IPS-NIHi7 (cell line): ENCODE data around the gene SNAPC1.
"Not testable (repeated sequence)": the region's sequence is repeated elsewhere in the genome, so short reads cannot be mapped to it uniquely, and the experiment has no call there.

Experiments used
- DNase-seq: peaks from one replicate; pipeline ENCODE4 v3.0.0; 2012; ENCODE audit warnings: mixed read lengths; ENCODE audit errors: extremely low spot score

The SNAPC1 gene, protein sequence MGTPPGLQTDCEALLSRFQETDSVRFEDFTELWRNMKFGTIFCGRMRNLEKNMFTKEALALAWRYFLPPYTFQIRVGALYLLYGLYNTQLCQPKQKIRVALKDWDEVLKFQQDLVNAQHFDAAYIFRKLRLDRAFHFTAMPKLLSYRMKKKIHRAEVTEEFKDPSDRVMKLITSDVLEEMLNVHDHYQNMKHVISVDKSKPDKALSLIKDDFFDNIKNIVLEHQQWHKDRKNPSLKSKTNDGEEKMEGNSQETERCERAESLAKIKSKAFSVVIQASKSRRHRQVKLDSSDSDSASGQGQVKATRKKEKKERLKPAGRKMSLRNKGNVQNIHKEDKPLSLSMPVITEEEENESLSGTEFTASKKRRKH

DNA sequence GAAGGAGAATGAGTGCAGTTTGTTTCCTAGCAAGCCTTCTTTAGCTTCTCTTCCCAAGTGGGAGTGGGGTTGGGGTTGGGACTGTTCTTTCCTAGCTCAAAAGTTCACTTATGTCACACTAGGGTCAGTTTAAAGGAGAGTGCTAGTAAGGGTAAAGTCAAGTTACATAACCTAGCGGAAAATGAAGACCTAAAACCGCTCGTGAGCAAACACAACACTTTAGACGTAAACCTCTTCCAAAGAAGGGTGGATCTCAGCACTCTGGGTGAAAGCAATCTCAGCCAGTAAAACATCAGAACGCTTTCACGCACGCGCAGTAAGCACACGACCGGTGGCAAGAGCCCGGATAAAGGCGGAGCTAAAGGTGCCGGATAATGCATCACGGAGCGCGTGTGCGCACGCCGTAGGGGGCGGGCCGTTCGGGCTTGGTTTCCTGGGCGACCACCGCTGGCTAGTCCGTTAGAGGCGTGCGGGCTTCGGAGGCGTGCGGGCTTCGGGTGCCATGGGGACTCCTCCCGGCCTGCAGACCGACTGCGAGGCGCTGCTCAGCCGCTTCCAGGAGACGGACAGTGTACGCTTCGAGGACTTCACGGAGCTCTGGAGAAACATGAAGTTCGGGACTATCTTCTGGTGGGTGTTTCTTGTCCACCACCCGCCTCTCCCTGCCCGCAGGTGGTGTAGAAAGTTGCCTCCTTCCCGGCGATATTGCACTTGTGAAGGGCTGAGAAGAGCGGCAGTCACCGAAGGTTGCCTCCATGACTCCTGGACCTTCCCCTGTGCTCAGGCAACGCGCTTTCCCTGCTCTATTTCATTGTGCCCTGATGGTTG is at the start of gene SNAPC1:
SNAPC1 (plus strand) TSS at position 462 of the 828 bp plus-strand sequence; CDS start at position 503, 41 bp downstream.
- DNase-seq = peak; percentile 98

DNA sequence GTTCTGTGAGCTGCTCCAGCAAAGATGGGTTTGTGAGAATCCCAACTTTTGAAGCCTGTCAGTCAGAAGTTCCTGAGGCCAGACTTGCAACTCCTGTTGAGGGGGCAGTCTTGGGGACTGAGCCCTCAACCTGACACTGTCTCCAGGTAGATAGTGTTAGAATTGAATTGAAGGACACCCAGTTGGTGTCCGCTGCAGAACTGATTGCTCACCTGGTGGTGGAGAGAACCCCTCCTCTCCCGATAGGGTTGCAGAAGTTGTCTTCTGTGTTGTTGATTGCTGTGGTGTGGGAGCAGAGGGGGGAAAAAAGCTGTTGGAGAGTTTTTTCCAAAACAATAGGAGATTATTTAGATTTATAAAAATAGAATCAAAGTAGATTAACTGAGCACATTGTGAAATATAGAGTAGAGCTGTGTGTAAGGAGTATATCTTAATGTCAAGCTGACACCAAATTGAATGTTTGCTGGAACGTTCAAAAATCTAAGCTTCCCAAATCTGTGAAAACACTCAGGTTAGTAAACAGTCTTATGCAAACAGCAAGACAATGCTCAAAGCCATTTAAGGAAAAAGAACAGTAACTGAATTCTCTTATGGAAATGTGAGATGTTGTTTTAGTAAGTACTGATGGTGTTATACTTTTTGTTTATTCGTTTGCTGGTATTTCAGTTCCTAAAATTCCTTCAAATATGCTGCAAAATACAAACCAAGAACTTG is 48.3 kb upstream of the SNAPC1 start:
- DNase-seq = peak; percentile 15

DNA sequence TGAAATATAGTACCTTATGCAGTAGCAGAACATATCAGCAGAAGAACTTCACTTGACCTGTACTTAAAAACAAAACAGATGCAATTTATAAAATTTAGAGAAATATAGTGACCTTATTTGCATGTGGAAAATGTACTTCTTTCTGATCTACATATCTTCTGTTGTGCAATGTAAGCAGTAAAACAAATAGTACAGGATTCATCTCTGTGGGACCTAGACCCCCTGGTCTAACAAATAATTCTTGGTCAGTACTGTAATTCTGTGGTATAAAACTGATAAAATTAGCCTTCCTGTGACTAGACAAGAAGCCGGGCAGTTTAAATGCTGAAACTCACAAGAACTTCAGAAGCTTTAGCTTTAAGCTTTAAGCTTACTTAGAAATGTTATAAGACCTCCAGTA is 45.3 kb upstream of the SNAPC1 start:
- DNase-seq = no peak

DNA sequence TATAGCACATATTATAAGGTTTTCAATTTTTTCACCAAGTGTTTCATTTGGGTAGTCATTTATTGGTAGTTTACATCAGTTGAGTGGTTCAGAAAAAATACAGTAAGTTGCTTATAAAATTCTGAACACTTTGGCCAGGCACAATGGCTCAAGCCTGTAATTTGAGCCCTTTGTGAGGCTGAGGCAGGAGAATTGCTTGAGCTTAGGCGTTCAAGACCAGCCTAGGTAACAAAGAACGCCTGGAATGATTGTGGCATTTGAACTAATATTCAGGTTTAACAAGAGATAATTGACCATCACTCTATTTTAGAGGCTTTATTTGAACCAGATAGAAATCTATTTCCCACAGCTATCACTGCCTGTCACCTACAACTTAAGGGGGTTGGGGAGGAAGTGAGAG is 44.2 kb upstream of the SNAPC1 start:
- no peak for DNase-seq

DNA sequence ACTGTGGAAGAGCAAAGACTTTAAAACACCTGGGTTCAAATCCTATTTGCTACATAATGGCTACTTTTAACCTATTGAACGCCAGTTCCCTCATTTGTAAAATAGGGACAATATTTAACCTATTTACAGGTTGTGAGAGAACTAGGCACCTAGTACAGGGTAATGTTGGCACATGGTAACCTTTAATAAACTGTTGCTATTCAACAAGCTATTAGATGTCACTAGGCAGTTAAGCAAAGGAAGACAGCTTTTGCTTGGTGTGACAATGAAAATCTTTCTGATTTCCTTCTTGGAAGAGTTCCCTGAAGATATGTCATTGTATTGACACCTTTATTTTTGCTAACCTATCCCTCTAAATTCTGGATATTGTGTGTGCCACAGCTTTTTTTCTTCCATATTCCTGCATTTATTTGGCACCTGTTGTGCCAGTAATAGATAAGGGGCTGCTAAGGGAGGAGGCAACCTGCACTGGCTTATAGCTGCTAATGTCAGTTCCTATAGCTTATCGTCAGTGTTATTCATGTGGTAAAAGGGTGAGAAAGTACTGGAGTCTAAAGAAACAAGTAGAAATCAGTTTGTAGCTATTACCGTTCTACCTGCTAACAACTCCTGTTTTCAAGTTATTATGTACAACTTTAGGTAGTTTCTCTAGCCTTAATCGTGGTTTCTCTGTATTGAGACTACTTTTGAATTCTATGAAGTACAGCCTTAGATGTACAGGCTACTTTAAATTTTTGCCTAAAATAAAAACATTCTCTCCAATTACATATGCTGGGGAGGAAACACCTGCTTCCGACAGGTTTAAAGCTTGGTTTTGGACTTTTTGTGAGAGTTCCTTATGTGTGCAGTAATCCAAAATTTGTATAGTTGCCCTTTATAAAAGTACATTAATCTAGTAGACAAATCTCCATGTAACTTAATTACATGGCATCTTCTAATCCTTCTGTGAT is 42.6 kb upstream of the SNAPC1 start:
- DNase-seq = no peak

DNA sequence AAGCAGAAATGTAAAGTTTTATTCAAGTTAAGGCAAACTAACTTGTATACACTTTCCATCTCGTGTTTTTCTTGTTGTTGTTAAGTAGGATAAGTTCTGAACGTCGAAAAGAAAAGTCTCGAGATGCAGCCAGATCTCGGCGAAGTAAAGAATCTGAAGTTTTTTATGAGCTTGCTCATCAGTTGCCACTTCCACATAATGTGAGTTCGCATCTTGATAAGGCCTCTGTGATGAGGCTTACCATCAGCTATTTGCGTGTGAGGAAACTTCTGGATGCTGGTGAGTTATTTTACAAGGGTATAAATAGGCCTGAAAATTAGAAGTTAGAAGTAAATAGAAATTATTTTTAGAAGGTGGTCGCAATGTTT is 41.9 kb upstream of the SNAPC1 start:
- DNase-seq = no peak

DNA sequence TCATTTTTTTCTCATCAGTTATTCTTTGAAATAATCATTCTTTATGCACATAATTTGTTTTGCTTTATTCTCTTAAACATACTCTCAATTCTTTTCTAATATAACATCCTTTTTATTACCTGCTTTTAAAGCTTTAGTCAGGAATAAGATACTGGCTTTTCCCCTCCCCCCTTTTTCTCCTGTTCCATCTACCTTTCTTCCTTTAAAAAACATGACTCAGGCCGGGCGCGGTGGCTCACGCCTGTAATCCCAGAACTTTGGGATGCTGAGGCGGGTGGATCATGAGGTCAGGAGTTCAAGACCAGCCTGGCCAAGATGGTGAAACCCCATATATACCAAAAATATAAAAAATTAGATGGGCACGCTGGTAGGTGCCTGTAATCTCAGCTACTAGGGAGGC is 41.5 kb upstream of the SNAPC1 start:
- no peak for DNase-seq

DNA sequence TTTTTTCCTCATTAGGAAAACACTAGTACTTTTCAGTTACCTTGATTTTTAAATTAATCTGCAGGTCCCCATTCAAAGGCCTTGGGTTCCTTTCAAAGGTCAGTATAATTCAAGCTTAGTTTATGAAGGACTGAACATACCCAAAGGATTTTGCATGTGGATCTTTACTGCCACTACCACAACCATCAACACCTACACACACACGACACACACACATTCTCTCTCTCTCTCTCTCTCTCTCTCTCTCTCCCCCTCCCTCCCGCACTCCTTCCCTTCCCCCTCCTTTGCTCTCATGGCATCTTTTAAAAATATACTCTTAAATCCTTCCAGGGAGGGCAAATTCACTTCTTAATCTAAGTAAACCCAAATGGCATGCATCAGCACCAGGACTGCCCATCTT is 38.1 kb upstream of the SNAPC1 start:
- DNase-seq = no peak

DNA sequence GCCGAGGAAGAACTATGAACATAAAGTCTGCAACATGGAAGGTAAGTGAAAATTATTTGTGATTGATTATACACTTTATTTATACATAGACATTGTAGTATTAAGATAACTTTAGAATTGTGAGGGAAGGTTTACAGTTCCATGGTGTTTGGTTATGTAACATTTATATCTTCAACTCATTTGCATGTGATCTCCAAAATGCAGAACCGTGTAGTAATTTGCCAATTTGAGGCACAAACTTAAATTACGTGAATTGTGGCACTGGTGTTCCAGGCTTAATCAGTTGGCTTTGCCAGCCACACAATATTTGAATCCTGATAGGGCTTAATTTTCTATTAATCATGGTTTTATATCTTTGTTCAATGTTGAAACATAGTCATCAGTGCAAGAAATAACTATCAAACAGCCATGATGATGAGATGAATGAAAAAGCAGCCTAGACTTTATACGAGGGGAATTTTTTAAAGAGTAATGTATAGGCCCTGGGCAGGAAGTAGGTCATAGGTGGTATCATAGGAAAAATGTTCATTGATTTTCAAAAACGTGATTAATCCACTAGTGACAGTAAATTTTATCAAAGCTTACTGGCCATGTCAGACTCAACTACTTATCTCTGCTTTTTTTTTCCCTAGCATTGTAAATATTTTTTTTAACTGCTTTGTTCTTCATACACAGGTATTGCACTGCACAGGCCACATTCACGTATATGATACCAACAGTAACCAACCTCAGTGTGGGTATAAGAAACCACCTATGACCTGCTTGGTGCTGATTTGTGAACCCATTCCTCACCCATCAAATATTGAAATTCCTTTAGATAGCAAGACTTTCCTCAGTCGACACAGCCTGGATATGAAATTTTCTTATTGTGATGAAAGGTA is 35.2 kb upstream of the SNAPC1 start:
- no peak for DNase-seq

DNA sequence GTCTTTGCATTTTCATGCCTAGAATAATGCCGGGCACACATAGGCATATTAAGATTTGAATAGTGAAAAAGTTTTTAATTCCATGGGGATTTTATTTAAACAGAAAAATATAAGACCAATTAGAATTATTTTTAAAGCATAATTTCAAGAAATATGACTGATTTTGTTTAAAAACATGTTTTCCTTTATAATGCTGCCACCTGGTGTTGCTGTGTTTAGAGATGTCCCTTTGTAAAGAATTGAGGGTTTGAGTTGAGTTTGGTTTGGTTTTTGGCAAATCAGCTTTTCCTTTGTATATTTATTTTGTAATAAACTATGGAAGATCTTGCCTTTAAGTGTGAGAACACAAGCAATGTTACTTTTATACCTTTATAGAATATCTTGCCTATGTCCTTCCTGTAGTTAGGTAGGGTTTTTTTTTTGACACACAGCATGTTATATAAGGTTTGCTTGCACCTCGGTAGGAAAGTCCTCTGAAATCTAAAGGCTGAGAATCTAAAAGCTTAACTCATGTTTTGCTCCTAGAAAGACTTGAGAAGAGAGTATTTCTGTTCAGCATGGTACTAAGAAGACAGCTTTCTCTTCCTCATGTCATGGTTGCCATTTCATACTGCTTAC is 31.4 kb upstream of the SNAPC1 start:
- DNase-seq = no peak

DNA sequence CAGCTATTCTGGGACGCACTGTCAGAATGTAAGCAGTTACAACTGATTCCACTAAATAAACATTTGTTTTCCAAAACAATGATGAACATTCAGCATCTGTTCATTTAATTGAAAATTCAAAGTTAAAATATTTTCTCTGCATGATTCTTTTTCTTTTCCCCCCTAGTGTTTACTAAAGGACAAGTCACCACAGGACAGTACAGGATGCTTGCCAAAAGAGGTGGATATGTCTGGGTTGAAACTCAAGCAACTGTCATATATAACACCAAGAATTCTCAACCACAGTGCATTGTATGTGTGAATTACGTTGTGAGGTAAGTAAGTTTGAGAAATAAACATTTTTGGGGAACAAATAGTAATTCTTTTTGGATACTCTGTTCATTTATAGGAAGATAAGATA is 28.2 kb upstream of the SNAPC1 start:
- no peak for DNase-seq

DNA sequence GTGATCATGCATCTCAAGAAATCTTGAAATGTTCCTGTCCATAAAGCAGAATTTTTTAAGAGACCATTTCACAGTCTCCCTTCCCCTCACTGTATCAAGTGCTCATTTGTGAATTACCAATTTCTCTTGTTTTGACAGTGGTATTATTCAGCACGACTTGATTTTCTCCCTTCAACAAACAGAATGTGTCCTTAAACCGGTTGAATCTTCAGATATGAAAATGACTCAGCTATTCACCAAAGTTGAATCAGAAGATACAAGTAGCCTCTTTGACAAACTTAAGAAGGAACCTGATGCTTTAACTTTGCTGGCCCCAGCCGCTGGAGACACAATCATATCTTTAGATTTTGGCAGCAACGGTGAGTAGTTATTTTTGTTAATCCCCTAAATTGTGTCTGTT is 25.5 kb upstream of the SNAPC1 start:
- no peak for DNase-seq

DNA sequence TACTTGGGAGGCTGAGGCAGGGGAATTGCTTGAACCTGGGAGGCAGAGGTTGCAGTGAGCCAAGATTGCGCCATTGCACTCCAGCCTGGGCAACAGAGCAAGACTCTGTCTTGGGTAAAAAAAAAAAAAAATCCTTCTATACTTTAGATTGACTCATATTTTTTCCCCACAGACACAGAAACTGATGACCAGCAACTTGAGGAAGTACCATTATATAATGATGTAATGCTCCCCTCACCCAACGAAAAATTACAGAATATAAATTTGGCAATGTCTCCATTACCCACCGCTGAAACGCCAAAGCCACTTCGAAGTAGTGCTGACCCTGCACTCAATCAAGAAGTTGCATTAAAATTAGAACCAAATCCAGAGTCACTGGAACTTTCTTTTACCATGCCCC is 24.3 kb upstream of the SNAPC1 start:
- DNase-seq = no peak

DNA sequence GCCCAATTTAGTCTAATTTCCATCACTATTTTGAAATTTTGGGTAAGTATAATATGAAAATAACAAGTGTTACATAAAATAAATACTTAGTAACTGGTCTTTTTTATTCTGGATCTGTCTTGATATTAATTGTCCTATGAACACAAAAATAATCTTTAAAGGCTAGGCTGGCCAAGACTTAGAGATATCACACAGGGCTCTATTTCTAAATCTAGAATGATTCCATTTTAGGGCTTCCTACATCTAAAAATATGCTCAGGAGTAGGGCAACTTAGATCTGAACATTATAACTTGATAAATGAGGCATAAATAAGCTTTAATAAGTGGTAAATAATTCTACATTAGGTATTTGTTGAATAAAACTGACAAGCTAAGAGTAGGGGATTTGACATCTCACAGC is 23.1 kb upstream of the SNAPC1 start:
- DNase-seq = no peak

DNA sequence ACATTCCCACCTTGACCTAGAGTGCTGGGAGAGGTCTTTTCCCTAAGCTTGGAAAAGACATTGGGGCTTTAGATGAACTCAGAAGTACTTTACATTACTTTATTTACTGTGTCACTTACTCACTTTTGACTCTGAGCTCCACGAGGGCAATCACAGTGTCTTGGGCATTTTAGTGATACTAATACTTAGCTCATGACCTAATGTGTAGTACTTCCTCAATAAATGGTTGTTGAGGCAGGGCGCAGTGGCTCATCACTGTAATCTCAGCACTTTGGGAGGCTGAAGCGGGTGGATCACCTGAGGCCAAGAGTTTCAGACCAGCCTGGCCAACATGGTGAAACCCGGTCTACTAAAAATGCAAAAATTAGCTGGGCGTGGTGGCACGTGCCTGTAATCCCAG is 19.8 kb upstream of the SNAPC1 start:
- DNase-seq = no peak

DNA sequence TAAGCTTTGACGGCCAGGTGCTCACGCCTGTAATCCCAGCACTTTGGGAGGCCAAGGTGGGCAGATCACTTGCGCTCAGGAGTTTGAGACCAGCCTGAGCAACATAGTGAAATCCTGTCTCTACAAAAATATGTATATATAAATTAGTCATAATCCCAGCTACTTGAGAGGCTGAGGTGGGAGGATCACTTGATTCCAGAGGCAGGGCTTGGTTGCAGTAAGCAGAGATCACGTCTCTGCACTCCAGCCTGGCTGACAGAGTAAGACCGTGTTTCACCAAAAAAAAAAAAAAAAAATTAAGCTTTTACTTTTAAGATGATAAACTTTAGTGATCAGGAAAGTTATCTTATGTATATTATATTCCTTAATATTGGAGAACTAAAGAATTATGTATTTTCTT is 18.0 kb upstream of the SNAPC1 start:
- no peak for DNase-seq

DNA sequence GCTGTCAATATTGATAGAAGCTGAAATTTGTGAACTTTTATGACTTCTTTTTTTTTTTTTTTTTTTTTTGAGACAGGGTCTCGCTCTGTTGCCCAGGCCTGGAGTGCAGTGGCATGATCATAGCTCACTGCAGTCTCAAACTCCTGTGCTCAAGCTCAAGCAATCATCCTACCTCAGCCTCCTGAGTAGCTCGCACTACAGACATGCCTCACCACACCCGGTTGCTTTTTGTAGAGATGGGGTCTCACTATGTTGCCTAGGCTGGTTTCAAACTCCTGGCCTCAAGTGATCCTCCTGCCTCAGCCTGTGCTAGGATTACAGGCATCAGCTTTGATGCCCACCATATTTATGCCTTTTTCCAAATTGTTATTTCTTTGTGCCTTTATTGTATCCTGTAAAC is 15.9 kb upstream of the SNAPC1 start:
- not testable (repeated sequence) for DNase-seq

DNA sequence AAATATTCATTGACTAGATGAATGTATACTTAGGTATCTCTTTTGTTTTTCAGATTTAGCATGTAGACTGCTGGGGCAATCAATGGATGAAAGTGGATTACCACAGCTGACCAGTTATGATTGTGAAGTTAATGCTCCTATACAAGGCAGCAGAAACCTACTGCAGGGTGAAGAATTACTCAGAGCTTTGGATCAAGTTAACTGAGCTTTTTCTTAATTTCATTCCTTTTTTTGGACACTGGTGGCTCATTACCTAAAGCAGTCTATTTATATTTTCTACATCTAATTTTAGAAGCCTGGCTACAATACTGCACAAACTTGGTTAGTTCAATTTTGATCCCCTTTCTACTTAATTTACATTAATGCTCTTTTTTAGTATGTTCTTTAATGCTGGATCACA is 15.3 kb upstream of the SNAPC1 start:
- DNase-seq = no peak

DNA sequence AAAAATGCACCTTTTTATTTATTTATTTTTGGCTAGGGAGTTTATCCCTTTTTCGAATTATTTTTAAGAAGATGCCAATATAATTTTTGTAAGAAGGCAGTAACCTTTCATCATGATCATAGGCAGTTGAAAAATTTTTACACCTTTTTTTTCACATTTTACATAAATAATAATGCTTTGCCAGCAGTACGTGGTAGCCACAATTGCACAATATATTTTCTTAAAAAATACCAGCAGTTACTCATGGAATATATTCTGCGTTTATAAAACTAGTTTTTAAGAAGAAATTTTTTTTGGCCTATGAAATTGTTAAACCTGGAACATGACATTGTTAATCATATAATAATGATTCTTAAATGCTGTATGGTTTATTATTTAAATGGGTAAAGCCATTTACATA is 14.9 kb upstream of the SNAPC1 start:
- no peak for DNase-seq

DNA sequence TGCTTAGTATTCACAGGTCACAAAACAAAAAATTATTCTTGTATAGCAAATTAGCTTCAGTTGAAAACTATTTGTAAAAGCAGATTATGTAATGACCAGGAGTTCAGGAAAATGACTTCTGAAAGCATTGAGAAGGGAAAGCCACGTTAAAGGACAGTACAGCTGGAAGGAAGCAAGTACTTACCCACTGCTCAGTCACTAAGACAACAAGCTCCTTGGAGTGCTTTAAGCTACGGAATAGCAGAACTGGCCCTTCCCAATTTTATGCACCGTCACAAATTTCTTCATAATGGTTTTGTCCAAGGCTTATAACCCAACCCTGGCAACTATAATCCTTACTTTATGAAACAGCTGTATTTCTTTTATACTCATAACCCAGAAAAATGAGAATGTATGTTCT is 13.0 kb upstream of the SNAPC1 start:
- DNase-seq = no peak
